Stimulated activated CD4-positive, alpha-beta T cell treated with anti-CD3 and anti-CD28 coated beads, Interleukin-15, amount 100 ng/mL, for 24 hours (primary cell): ENCODE data around the gene NDUFB8.

Source experiments
- DNase-seq: peaks from one replicate; pipeline ENCODE4 v3.0.0-alpha.2; 2020

Gene NDUFB8

GRCh38 chr10:100505164-100505563 is 24.5 kb downstream of the NDUFB8 start:
- no peak for DNase-seq

DNA sequence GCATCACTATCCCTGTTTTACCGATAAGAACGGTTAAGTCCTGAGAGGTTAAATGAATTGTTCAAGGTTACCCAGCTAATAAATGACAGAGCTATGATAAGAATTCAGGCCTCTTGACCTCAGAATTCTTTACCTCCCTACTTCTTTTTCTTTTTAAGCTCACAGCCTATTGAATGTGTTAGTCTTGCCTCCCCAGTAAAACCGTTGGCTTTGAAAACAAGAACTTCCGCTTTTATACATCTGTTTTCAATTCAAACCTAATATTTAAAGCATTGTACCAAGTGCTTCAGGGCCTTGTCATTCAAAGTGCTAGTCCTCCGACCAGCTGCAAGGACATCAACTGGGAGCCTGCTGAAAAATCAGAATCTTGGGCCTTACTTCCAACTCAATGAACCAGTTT is 25.6 kb downstream of the NDUFB8 start:
- no peak for DNase-seq

GRCh38 chr10:100502926-100503494 is 26.7 kb downstream of the NDUFB8 start:
- DNase-seq = no peak

- DNase-seq = no peak
Measured at GRCh38 chr10:100501423-100501822, 28.2 kb downstream of the NDUFB8 start.

DNA sequence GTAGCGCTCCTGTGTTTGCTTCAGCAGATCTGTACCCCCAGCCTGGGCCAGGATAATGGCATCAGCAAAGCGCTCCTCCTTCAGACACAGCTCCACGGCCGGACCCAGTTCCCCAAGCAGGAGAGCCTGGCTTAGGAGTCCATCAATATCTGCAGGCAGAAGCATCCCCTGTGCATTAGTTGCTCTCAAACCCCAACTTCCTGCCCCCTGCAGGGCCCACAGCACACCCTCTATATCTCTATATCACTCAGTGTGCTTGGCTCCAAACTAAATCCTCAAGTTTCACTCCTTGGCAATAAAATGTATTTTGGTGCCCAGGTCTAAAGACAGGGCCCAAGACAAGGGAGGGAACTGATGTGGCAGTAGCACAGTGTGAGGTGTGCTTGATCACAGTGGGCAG is 31.6 kb downstream of the NDUFB8 start:
- no peak for DNase-seq

GRCh38 chr10:100496567-100496966 is 33.1 kb downstream of the NDUFB8 start:
- DNase-seq = no peak

- DNase-seq = no peak
Measured at GRCh38 chr10:100490531-100490930, 39.1 kb downstream of the NDUFB8 start.

DNA sequence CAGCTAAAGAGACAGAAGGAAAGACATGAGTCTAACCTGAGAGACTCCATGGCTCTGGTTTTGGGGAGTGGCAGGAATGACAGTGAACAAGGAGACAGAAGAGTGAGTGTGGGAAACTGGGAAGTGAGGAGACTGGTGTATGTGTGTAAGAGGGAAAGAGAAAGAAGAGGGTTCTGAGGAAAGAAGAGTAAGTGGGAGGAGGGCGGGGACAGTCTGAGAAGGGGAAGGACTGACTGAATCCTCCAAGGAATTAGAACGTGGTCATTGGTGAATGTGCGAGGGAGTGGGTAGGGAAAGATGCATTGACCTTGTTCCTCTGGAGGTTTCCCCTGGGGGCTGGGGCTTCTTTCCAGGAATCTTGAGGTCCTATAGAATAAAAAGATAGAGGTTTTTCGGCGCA is 40.3 kb downstream of the NDUFB8 start:
- DNase-seq = no peak

DNA sequence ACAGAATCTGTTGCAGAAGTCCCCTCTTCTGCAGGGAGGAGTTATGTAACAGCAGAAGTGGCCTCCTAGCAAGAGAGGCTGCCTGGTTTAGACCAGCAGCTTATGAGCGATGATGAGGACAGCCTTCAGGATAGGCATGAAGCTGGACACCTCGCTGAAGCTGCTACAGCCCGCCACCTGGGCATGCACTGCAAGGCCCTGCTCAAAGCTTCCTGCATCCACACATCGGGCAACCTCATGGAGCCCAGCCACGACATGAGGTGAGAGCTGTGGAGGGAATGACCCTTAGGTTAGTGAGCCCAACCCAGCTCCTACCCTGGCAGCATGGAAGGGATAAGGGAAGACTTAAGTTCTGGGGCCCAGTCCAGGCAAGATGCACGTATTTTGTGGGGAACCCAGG is 42.1 kb downstream of the NDUFB8 start:
- DNase-seq = no peak

DNA sequence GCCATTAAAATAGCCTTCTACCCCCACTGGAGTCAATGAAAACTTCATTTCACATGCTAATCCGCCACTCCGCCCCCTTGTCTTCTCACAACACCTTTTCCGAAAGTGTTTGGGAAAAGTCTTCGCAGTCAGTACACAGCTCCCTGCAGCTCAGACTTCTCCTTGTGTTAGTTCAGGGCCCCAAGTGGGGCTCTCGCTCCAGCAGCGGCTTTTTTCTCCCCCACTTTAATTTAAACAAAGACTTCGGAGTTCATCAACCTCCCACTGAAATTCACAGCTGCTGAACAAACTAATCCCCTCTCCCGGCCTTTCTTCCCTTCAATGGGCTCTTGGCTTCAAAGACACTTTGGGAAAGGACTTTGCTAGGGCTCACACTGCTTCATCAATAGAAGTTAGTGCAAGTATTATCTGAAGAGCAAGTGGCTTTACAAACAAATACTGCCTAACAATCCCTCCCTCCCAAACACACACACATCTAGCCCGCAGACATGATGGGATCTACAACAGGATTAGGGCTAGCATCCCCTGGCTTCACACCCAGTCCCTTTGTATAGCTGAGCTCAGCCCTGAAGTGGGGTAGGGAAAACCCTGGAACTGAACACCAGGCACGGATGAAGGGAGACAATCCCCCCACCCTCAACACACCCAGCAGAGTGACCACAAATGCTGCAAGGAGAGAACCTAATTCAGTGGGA is 43.7 kb downstream of the NDUFB8 start:
- no peak for DNase-seq

DNA sequence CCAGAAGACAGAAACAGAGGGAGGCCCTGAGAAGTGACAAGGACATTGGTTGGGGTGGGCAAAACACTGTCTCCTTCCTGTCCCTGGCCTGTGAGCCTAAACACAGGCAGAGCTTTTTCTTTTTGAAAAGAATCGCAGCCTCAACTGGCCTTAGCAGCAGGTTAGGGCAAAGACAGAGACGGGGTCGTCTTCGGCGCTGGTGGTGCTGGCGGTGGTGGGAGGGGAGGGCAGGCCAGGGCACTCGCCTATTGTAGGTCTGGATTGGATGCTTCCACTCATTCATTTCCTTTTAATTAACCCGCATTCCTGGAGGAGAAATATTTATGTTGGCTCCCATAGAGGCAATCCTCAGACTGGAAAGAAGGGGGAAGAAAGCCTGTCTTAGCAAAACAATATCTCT is 44.3 kb downstream of the NDUFB8 start:
- DNase-seq = no peak

GRCh38 chr10:100483876-100484666 is 45.6 kb downstream of the NDUFB8 start:
- DNase-seq = no peak

- DNase-seq = no peak
Measured at GRCh38 chr10:100482834-100483185, 46.9 kb downstream of the NDUFB8 start.

- peak; percentile 76 for DNase-seq
Measured at GRCh38 chr10:100482181-100482833, 47.4 kb downstream of the NDUFB8 start.

GRCh38 chr10:100481462-100482081 is 48.1 kb downstream of the NDUFB8 start:
- peak; percentile 87 for DNase-seq

DNA sequence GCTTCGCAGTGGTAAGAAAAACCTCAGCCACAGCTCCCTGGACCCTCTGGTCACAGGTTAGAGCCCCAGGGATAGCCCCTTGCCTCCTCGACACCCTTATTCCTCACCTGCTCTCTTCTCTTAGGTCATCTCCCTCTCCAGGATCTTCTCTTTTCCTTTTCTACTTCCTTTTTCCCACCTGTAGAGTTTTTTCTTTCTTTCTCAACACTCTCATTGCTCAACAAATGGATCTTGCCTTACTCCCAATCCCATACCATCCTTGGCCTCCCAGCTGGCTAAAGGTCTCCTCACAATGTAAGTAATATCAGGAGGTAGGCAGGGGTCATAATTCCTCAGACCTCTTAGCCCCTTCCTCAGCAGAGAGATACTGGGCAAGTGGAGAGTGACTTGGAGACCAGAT is 49.7 kb downstream of the NDUFB8 start:
- DNase-seq = no peak

DNA sequence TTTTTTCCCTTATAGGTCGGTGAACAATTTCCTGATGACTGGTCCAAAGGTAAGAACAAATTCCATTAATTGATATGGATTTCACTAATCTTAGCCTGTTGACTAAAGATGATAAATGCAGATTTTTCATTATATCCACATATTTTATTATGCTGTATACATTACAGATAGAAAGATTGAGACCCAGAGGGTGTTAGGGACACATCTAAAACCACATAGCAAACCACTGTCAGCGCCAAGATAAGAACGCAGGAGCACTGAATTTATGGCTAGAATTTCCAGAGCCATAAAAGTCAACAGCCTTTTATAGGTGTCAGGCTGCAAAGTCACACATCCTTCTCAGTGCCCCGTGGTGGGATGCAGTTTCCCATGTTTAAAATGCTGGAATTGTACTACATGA is 50.6 kb downstream of the NDUFB8 start:
- no peak for DNase-seq

GRCh38 chr10:100477970-100478369 is 51.7 kb downstream of the NDUFB8 start:
- no peak for DNase-seq
